Naive thymus-derived CD8-positive, alpha-beta T cell (primary cell): ENCODE data around the gene MED20. TPM values are rescaled to one million over a fixed set of nuclear protein-coding genes. Genes with fewer than 3 reads are reported as not detected.

Source experiments
- ATAC-seq, 2 donors: fragments of 150-1000 bp; cut with Tn5 transposase in 1 of 2; sonication (Bioruptor Pico), chemical (Tn5 transposase) in 1 of 2; 1 replicate in 1 of 2; 2 replicates in 1 of 2; pipeline ENCODE4 v1.10.0; 2021; ENCODE audit warnings: mild to moderate bottlenecking in 2 of 2, moderate library complexity in 2 of 2
- POLR2A ChIA-PET: fragments of 350-600 bp; sonication (Branson Sonifier 250); formaldehyde crosslinking; loops from one replicate; lab custom pipeline; 2021; ENCODE audit warnings: antibody characterized with exemption; lab: Charles Lee
- DNase-seq, 10 donors: peaks; one replicate each; pipeline versions ENCODE4 v3.0.0 to v3.0.0-alpha.2; 2020 to 2022
- H3K27ac Mint-ChIP-seq, 10 donors: one replicate each; pipeline ENCODE4 v1.8.0; 2020 to 2022; ENCODE audit warnings: mild to moderate bottlenecking in 10 of 10, mixed read lengths in 10 of 10, moderate library complexity in 4 of 10, inconsistent platforms in 1 of 10
- H3K27me3 Mint-ChIP-seq, 5 donors: one replicate each; pipeline ENCODE4 v1.8.0; 2021 to 2022; ENCODE audit warnings: mixed read lengths in 5 of 5
- H3K36me3 Mint-ChIP-seq, 3 donors: one replicate each; pipeline ENCODE4 v1.8.0; 2020 to 2022; ENCODE audit warnings: mixed read lengths in 3 of 3, mild to moderate bottlenecking in 2 of 3, inconsistent platforms in 1 of 3
- H3K4me1 Mint-ChIP-seq, 4 donors: one replicate each; pipeline ENCODE4 v1.8.0; 2021 to 2022; ENCODE audit warnings: mixed read lengths in 4 of 4
- H3K4me3 Mint-ChIP-seq, 10 donors: one replicate each; pipeline ENCODE4 v1.8.0; 2020 to 2022; ENCODE audit warnings: mild to moderate bottlenecking in 10 of 10, mixed read lengths in 10 of 10, moderate library complexity in 6 of 10, inconsistent platforms in 1 of 10
- H3K9me3 Mint-ChIP-seq, 9 donors: one replicate each; pipeline ENCODE4 v1.8.0; 2020 to 2022; ENCODE audit warnings: mixed read lengths in 9 of 9, mild to moderate bottlenecking in 3 of 9, inconsistent platforms in 1 of 9, moderate library complexity in 1 of 9
- polyA plus RNA-seq, 3 donors: library from polyadenylated mRNA; unstranded; fragments of 300-500 nt; fragmentation: Illumina TruSeq; gene quantifications; one replicate each; pipeline ENCODE4 v1.2.3, GENCODE V29; 2021
- total RNA-seq, 8 experiments: library from RNA in 2 of 8; stranded (reverse) in 2 of 8; gene quantifications; one replicate each; pipeline ENCODE4 v1.2.3 and lab custom pipeline; 2021 to 2026

The MED20 gene
- total and polyA plus RNA-seq, 5 experiments from 2014 or later: 2.8 to 12.5 (median 5.1) TPM

GRCh38 chr6:41939848-41940758, 19.2 kb upstream of the MED20 start:
- POLR2A ChIA-PET: interaction anchor here (0.5 to 12.5 kb wide), 14 partner anchors 10 to 149 kb away, joined by 3 to 233 read pairs (median 4); partner anchors contain the start of genes BYSL, MED20 and TAF8
- no peak for DNase-seq
- ATAC-seq: peak in 1 of 2 donors; percentile 34
- peak overlapping the region; percentile 87 to 96 (median 92) for H3K4me3 Mint-ChIP-seq
- no peaks in the 10 kb centered on the region for H3K27me3 Mint-ChIP-seq
- no peaks in the 10 kb centered on the region for H3K9me3 Mint-ChIP-seq
- peaks cover 0 to 26% (median 4%) of the 10 kb centered on the region in 3 donors for H3K36me3 Mint-ChIP-seq
- H3K27ac Mint-ChIP-seq: peak overlapping the region; percentile 87 to 99 (median 94)
- peaks cover 46 to 83% (median 78%) of the 10 kb centered on the region in 4 donors for H3K4me1 Mint-ChIP-seq

GRCh38 chr6:41939176-41939847, 18.4 kb upstream of the MED20 start:
- H3K4me3 Mint-ChIP-seq: peak overlapping the region; percentile 87 to 96 (median 92)
- H3K27me3 Mint-ChIP-seq: no peaks in the 10 kb centered on the region
- H3K27ac Mint-ChIP-seq: peak overlapping the region; percentile 87 to 99 (median 94)
- no peak for ATAC-seq
- peaks cover 52 to 83% (median 79%) of the 10 kb centered on the region in 4 donors for H3K4me1 Mint-ChIP-seq
- peaks cover 0 to 30% (median 10%) of the 10 kb centered on the region in 3 donors for H3K36me3 Mint-ChIP-seq
- POLR2A ChIA-PET: interaction anchor here (0.6 to 12.5 kb wide), 13 partner anchors 10 to 150 kb away, joined by 3 to 233 read pairs (median 5); partner anchors contain the start of genes BYSL, MED20 and TAF8
- peak in 1 of 10 donors; percentile 17 for DNase-seq
- no peaks in the 10 kb centered on the region for H3K9me3 Mint-ChIP-seq

- Mint-ChIP-seq H3K4me1 (peaks cover 52 to 82% (median 81%) of the 10 kb centered on the region in 4 donors), H3K27ac (peak overlapping the region; percentile 87 to 99 (median 94)), H3K36me3 (peaks cover 0 to 36% (median 13%) of the 10 kb centered on the region in 3 donors), H3K4me3 (peak overlapping the region; percentile 87 to 96 (median 92)), H3K27me3 (no peaks in the 10 kb centered on the region), H3K9me3 (no peaks in the 10 kb centered on the region)
- ATAC-seq (no peak), DNase-seq (peak in 1 of 10 donors; percentile 5)
- POLR2A ChIA-PET: interaction anchor here (0.6 to 12.5 kb wide), 11 partner anchors 11 to 150 kb away, joined by 3 to 233 read pairs (median 5); partner anchors contain the start of genes BYSL, MED20 and TAF8
These were observed 17.7 kb upstream of the MED20 start for GRCh38 chr6:41938590-41939175.

GRCh38 chr6:41937861-41938574, 17.1 kb upstream of the MED20 start:
- Mint-ChIP-seq H3K9me3 (no peaks in the 10 kb centered on the region), H3K27ac (peak overlapping the region; percentile 87 to 99 (median 94)), H3K4me3 (peak overlapping the region; percentile 87 to 96 (median 92)), H3K4me1 (peaks cover 53 to 84% (median 78%) of the 10 kb centered on the region in 4 donors), H3K27me3 (no peaks in the 10 kb centered on the region), H3K36me3 (peaks cover 0 to 41% (median 13%) of the 10 kb centered on the region in 3 donors)
- DNase-seq: peak; percentile 29 to 83 (median 62)
- ATAC-seq: peak; percentile 41 to 46
- POLR2A ChIA-PET: interaction anchor here (0.5 to 12.5 kb wide), 10 partner anchors 12 to 108 kb away, joined by 3 to 233 read pairs (median 7); partner anchors contain the start of genes BYSL, MED20 and TAF8

GRCh38 chr6:41937472-41937860, 16.5 kb upstream of the MED20 start:
- POLR2A ChIA-PET: interaction anchor here (0.6 to 12.5 kb wide), 4 partner anchors 16 to 109 kb away, joined by 3 to 233 read pairs (median 8); partner anchors contain the start of genes BYSL, MED20 and TAF8
- H3K4me1 Mint-ChIP-seq: peaks cover 54 to 86% (median 78%) of the 10 kb centered on the region in 4 donors
- H3K36me3 Mint-ChIP-seq: peaks cover 0 to 47% (median 13%) of the 10 kb centered on the region in 3 donors
- no peaks in the 10 kb centered on the region for H3K27me3 Mint-ChIP-seq
- H3K9me3 Mint-ChIP-seq: no peaks in the 10 kb centered on the region
- peak overlapping the region in 9 of 10 donors; percentile 67 to 99 (median 94) for H3K27ac Mint-ChIP-seq
- DNase-seq (no peak), ATAC-seq (no peak)
- H3K4me3 Mint-ChIP-seq: peak overlapping the region; percentile 87 to 96 (median 92)

GRCh38 chr6:41936073-41936837, 15.3 kb upstream of the MED20 start:
- H3K36me3 Mint-ChIP-seq: peaks cover 5 to 58% (median 13%) of the 10 kb centered on the region in 3 donors
- H3K4me1 Mint-ChIP-seq: peaks cover 55 to 85% (median 77%) of the 10 kb centered on the region in 4 donors
- ATAC-seq (peak; percentile 46 to 65), DNase-seq (peak; percentile 26 to 81 (median 63))
- peak overlapping the region; percentile 59 to 95 (median 79) for H3K4me3 Mint-ChIP-seq
- H3K27me3 Mint-ChIP-seq: no peaks in the 10 kb centered on the region
- POLR2A ChIA-PET: interaction anchor here (0.6 to 12.5 kb wide), 5 partner anchors 12 to 110 kb away, joined by 4 to 233 read pairs (median 11); partner anchors contain the start of genes BYSL, MED20 and TAF8
- no peaks in the 10 kb centered on the region for H3K9me3 Mint-ChIP-seq
- peak overlapping the region; percentile 82 to 94 (median 92) for H3K27ac Mint-ChIP-seq

- ATAC-seq: no peak
- peak in 1 of 10 donors; percentile 6 for DNase-seq
These were observed 14.7 kb upstream of the MED20 start for GRCh38 chr6:41935685-41936072.

GRCh38 chr6:41935193-41935574, 14.2 kb upstream of the MED20 start:
- peaks cover 47 to 75% (median 72%) of the 10 kb centered on the region in 4 donors for H3K4me1 Mint-ChIP-seq
- ATAC-seq: no peak

More at GRCh38 chr6:41935685-41936072, 14.7 kb upstream of the MED20 start:
- peak overlapping the region; percentile 59 to 95 (median 79) for H3K4me3 Mint-ChIP-seq
- H3K9me3 Mint-ChIP-seq: no peaks in the 10 kb centered on the region
- peaks cover 51 to 80% (median 77%) of the 10 kb centered on the region in 4 donors for H3K4me1 Mint-ChIP-seq
- H3K27me3 Mint-ChIP-seq: no peaks in the 10 kb centered on the region
- peaks cover 5 to 64% (median 13%) of the 10 kb centered on the region in 3 donors for H3K36me3 Mint-ChIP-seq
- POLR2A ChIA-PET: interaction anchor here (1.4 to 12.5 kb wide), 4 partner anchors 11 to 111 kb away, joined by 5 to 233 read pairs (median 12); partner anchors contain the start of genes BYSL, MED20 and TAF8
- H3K27ac Mint-ChIP-seq: peak overlapping the region; percentile 82 to 94 (median 92)

GRCh38 chr6:41934278-41935192, 13.6 kb upstream of the MED20 start:
- DNase-seq: no peak
- Mint-ChIP-seq H3K4me1 (peaks cover 42 to 68% (median 67%) of the 10 kb centered on the region in 4 donors), H3K27ac (peak overlapping the region; percentile 9 to 94 (median 78)), H3K9me3 (no peaks in the 10 kb centered on the region), H3K4me3 (peak overlapping the region in 5 of 10 donors; percentile 0 to 95 (median 36)), H3K27me3 (no peaks in the 10 kb centered on the region), H3K36me3 (peaks cover 5 to 70% (median 13%) of the 10 kb centered on the region in 3 donors)
- no peak for ATAC-seq
- POLR2A ChIA-PET: interaction anchor here (0.5 to 12.5 kb wide), 6 partner anchors 10 to 153 kb away, joined by 3 to 233 read pairs (median 7); partner anchors contain the start of genes BYSL, MED20 and TAF8

More at GRCh38 chr6:41935193-41935574, 14.2 kb upstream of the MED20 start:
- H3K36me3 Mint-ChIP-seq: peaks cover 5 to 68% (median 13%) of the 10 kb centered on the region in 3 donors
- H3K9me3 Mint-ChIP-seq: no peaks in the 10 kb centered on the region
- peak overlapping the region in 9 of 10 donors; percentile 25 to 94 (median 79) for H3K27ac Mint-ChIP-seq
- POLR2A ChIA-PET: interaction anchor here (0.5 to 12.5 kb wide), 6 partner anchors 11 to 154 kb away, joined by 3 to 233 read pairs (median 10); partner anchors contain the start of genes BYSL, MED20 and TAF8
- H3K4me3 Mint-ChIP-seq: peak overlapping the region in 5 of 10 donors; percentile 24 to 95 (median 52)
- DNase-seq: no peak
- H3K27me3 Mint-ChIP-seq: no peaks in the 10 kb centered on the region
